AG09309 (cell line): ENCODE data around the gene POMGNT1.

ENCODE experiments used
- DNase-seq: peaks from one replicate; pipeline ENCODE4 v3.0.0-alpha.2; 2010; ENCODE audit warnings: low read depth
- H3K4me3 ChIP-seq: 2 replicates; pipeline ENCODE4 v1.5.1; 2011; ENCODE audit warnings: mild to moderate bottlenecking, low read depth, low read length, moderate library complexity; ENCODE audit not compliant: control insufficient read depth
- TF ChIP-seq, protein P1 (sequence below): IDR thresholded peaks from 2 replicates; pipeline ENCODE4 v1.5.1; 2011; ENCODE audit warnings: mild to moderate bottlenecking, low read depth, low read length, inconsistent platforms; ENCODE audit not compliant: insufficient read depth, control insufficient read depth; ENCODE audit errors: missing control alignments

POMGNT1 gene

DNA sequence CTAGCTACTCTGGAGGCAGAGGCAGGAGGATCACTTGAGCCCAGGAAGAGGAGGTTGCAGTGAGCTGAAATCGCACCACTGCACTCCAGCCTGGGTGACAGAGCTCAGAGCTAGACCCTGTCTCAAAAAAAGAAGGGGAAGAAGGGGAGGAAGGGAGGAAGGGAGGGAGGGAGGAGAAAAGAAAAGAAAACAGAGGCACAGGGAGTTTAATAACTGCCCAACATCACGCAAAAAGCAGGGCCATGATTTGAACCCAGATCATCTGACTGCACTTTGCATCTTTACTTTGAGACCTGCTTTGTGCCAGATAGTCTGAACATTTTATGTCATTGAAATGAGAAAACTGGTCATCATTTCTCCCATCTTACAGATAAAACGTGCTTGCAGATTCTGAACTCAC is 6.9 kb upstream of the POMGNT1 start:
- TF ChIP-seq, protein P1, sequence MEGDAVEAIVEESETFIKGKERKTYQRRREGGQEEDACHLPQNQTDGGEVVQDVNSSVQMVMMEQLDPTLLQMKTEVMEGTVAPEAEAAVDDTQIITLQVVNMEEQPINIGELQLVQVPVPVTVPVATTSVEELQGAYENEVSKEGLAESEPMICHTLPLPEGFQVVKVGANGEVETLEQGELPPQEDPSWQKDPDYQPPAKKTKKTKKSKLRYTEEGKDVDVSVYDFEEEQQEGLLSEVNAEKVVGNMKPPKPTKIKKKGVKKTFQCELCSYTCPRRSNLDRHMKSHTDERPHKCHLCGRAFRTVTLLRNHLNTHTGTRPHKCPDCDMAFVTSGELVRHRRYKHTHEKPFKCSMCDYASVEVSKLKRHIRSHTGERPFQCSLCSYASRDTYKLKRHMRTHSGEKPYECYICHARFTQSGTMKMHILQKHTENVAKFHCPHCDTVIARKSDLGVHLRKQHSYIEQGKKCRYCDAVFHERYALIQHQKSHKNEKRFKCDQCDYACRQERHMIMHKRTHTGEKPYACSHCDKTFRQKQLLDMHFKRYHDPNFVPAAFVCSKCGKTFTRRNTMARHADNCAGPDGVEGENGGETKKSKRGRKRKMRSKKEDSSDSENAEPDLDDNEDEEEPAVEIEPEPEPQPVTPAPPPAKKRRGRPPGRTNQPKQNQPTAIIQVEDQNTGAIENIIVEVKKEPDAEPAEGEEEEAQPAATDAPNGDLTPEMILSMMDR: no peak
- no peak for DNase-seq
- no peak overlapping the region for H3K4me3 ChIP-seq

DNA sequence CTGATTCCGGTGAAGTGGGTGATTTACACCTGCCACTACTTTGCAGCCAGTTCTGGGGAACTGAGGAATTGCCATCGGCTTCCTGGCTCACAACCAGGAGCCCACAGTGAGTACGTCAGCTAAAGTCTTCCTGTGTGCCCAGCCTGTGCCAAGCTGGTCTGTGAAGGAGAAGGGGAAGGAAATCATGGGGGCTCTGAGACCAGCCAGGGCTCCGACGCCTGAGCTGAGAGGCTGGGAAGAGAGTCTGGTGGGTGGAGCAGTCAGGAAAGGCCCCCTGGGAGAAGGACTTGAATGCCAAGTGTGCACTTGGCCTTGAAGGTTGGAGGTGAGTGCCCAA is 6.1 kb upstream of the POMGNT1 start:
- TF ChIP-seq, protein P1: no peak
- no peak for DNase-seq
- H3K4me3 ChIP-seq: peak overlapping the region; percentile 94

DNA sequence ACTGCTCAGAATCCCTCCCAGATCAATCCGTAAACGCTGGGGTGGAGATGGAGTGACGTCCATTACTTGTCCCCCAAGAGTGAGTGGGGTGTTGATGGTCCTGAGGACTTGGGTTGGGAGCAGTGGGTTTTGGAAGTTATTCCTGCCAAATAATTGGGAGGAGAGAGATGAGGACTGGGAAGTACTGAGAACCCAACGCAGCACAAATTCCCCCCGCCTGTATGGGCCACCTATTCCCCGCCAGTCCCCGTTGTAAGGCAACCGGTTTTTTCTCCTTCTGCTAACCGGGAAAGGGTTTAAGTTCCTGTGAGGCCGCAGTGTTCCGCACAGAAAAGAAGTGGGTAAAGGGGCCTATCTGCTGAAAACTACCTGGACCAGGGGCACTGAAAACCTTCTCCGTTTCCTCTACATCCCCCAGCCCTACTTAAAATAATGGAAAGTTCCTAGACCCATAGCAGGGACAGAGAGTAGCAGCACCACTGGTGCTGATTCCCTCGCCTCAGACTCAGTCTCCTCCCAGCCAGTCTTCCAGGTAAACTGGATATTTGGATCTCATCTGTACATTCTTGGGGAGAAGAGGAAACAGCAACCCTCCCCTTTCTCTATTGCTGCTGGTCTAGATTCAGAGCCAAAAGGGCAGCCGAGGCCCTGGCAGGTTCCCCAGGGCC is 5.6 kb upstream of the POMGNT1 start:
- TF ChIP-seq, protein P1: no peak
- peak overlapping the region; percentile 94 for H3K4me3 ChIP-seq
- no peak for DNase-seq

DNA sequence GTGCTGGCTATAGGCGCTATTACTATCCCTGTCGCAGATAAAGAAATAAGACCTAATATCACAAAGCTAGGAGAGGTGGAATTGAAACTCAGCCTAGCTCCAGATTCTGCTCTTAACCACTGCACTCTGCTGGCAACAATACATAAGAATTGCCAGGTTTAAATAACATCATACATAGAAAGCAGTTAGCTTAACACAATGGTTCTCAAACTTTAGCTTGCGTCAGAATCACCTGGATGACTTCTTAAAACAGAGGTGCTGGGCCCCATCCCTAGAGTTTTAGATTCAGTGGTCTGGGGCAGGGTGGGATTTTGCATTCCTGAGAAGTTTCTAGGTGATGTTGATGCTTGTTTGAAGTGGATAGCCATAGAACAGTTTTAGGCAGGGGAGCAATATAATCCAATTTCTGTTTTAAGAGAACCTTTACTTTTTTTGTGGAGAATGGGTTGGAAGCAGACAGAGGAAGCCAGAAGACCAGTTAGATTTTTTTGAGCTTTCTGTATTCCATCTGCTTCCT is 1.1 kb upstream of the POMGNT1 start:
- no peak for DNase-seq
- TF ChIP-seq, protein P1: no peak
- no peak overlapping the region; the same call in 1 of the 2 replicates for H3K4me3 ChIP-seq

DNA sequence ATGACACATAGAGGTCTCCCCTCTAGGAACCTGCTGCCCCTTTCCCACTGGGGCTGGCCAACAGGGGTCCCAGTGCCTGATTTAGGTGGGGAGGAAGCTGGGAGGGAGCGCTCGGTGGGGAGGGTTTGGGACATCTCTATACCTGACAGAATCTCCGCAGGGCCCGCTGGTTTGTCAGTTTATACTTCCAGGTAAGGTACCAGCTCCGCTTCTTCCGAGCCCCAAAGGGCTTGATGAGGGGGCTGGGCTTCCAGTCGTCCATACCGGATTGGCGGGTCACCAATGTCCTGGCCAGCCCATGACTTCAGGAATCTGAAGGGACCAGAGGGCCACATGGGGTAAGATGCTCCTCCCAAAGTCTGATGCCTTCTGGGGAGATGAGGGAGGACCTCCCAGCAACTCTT is 672 bp downstream of the POMGNT1 start:
- H3K4me3 ChIP-seq: peak overlapping the region; percentile 93
- TF ChIP-seq, protein P1: no peak
- no peak for DNase-seq

DNA sequence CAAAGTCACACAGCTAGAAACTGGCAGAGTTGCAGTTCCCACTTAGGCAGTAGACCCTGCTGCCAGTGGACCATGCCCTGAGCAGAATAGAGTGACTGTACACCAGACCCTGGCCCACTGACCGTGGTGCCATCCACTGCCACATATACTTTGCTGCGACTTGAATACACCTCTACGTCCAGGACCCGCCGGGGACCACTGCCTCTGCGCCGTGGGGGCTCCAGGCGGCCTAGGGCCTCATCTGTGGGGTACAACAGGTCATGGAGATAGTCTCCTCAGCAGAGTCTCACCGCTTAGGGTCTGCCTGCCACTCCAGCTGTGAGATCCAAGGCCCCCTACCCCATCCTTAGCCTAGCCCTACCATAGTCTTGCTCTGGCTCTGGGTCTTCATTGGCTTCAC is 1.6 kb downstream of the POMGNT1 start:
- DNase-seq: no peak
- H3K4me3 ChIP-seq: no peak overlapping the region
- TF ChIP-seq, protein P1: no peak
